Progenitor cell of endocrine pancreas (in vitro differentiated cells): ENCODE data around the gene IQCK. TPM values are rescaled to one million over a fixed set of nuclear protein-coding genes. Genes with fewer than 3 reads are reported as not detected.

Source experiments
- DNase-seq: peaks from one replicate; pipeline ENCODE4 v3.0.0; 2021; ENCODE audit warnings: low spot score; ENCODE audit not compliant: unreplicated experiment
- H3K27ac Mint-ChIP-seq: 2 replicates; pipeline ENCODE4 v1.8.0; 2021; ENCODE audit warnings: mild to moderate bottlenecking, moderate library complexity, mixed read lengths
- H3K27me3 Mint-ChIP-seq: 2 replicates; pipeline ENCODE4 v1.8.0; 2021; ENCODE audit warnings: mixed read lengths
- H3K36me3 Mint-ChIP-seq: 2 replicates; pipeline ENCODE4 v1.8.0; 2022; ENCODE audit warnings: mixed read lengths; ENCODE audit not compliant: insufficient read depth
- H3K4me1 Mint-ChIP-seq: 2 replicates; pipeline ENCODE4 v1.8.0; 2021; ENCODE audit warnings: low read depth, mixed read lengths
- H3K4me3 Mint-ChIP-seq: 2 replicates; pipeline ENCODE4 v1.8.0; 2021; ENCODE audit warnings: low read depth, mild to moderate bottlenecking, moderate library complexity, mixed read lengths
- H3K9me3 Mint-ChIP-seq: 2 replicates; pipeline ENCODE4 v1.8.0; 2021; ENCODE audit warnings: low read depth, mixed read lengths
- total RNA-seq: library from RNA; stranded (reverse); gene quantifications from 2 replicates; pipeline ENCODE4 v1.2.1, GENCODE V29; 2021
- TF ChIP-seq, protein P1 (sequence below): fragments of 200-600 bp; sonication (generic); IDR thresholded peaks from one replicate; pipeline ENCODE4 v1.5.0; 2021; ENCODE audit warnings: antibody characterized with exemption, mild to moderate bottlenecking; ENCODE audit not compliant: unreplicated experiment

IQCK gene
- total RNA-seq, 1 donor from 2014 or later = 33.2 TPM

DNA sequence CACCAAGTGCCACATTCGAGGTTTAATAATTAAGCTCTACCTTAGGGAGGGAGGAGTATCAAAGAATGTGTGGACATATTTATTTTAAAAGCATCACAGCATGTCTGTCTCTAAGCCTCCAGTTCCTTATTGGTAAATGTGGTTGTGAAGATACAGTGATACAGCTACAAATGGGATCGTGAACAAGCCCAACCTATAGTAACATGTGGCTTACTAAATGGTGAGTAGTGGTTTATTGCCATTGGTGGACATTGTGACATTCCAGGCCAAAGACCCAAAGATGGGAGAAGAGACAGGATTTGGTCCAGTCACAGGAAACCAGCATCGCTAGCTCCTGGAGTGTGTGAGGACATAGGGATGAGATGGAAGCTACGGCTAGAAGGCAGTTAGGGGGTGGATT, 51.2 kb downstream of the IQCK start:
- TF ChIP-seq, protein P1, sequence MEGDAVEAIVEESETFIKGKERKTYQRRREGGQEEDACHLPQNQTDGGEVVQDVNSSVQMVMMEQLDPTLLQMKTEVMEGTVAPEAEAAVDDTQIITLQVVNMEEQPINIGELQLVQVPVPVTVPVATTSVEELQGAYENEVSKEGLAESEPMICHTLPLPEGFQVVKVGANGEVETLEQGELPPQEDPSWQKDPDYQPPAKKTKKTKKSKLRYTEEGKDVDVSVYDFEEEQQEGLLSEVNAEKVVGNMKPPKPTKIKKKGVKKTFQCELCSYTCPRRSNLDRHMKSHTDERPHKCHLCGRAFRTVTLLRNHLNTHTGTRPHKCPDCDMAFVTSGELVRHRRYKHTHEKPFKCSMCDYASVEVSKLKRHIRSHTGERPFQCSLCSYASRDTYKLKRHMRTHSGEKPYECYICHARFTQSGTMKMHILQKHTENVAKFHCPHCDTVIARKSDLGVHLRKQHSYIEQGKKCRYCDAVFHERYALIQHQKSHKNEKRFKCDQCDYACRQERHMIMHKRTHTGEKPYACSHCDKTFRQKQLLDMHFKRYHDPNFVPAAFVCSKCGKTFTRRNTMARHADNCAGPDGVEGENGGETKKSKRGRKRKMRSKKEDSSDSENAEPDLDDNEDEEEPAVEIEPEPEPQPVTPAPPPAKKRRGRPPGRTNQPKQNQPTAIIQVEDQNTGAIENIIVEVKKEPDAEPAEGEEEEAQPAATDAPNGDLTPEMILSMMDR = no peak

DNA sequence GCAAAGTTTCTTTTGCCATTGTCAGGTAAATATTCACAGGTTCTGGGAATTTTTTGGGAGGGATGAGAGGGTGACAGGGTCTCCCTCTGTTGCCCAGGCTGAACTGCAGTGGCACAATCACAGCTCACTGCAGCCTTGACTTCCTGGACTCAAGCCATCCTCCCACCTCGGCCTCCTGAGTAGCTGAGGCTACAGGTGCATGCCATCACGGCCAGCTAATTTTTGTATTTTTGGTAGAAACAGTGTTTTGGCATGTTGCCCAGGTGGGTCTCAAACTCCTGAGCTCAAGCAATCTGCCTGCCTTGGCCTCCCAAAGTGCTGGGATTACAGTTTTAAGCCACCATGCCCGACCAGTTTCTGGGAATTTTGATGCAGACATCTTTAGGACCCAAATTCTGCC, 53.0 kb downstream of the IQCK start:
- Mint-ChIP-seq H3K27ac (no peak overlapping the region), H3K4me1 (no peaks in the 10 kb centered on the region), H3K4me3 (no peak overlapping the region), H3K36me3 (peaks cover 17% of the 10 kb centered on the region), H3K27me3 (no peaks in the 10 kb centered on the region), H3K9me3 (peaks cover 6% of the 10 kb centered on the region)
- TF ChIP-seq, protein P1 = no peak
- no peak for DNase-seq

More for the DNA sequence above, 51.2 kb downstream of the IQCK start:
- no peaks in the 10 kb centered on the region for H3K4me1 Mint-ChIP-seq
- H3K9me3 Mint-ChIP-seq = peaks cover 6% of the 10 kb centered on the region
- peaks cover 18% of the 10 kb centered on the region for H3K36me3 Mint-ChIP-seq
- no peak overlapping the region for H3K27ac Mint-ChIP-seq
- no peaks in the 10 kb centered on the region for H3K27me3 Mint-ChIP-seq
- H3K4me3 Mint-ChIP-seq = no peak overlapping the region
- DNase-seq = no peak

DNA sequence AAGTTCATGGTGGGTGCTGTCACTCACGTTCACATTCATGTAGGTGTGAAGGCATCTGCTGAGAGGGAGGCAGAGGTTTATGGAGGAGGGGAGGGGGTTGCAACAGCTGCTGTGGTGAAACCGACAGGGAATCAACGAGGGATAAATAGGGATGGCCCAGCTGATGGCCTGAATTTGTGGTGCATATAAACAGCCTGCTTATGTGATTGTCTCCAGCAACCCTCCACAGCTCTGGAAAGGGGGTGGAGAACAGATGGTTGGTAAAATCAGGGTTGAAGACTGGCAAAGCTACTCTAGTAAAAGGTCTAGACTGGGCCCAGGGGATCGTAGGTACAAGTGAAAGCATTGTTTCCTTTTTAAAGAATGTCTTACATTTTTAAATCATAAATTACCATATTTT, 53.7 kb downstream of the IQCK start:
- Mint-ChIP-seq H3K36me3 (peaks cover 17% of the 10 kb centered on the region), H3K4me3 (no peak overlapping the region), H3K27me3 (no peaks in the 10 kb centered on the region), H3K9me3 (peaks cover 6% of the 10 kb centered on the region), H3K27ac (peak overlapping the region; percentile 28), H3K4me1 (no peaks in the 10 kb centered on the region)
- DNase-seq = no peak
- TF ChIP-seq, protein P1 = no peak

DNA sequence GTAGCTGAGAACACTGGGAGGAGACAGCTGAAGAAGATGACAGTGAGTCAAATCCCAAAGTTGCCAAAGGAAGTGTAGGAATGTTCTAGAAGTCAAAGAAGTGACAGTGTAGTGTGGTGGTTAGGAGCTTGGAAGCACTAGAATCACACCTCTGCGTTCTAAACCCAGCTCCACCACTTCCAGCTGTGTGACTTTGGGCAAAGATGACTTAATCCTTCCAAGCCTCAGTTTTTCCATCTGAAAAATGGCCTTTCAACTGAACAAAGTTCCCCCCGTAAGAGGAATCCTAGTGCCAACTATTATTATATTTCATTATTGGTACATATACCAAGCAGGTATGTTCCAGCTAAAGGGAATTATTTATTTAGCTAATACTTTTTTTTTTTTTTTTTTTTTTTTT, 56.0 kb downstream of the IQCK start:
- Mint-ChIP-seq H3K27me3 (no peaks in the 10 kb centered on the region), H3K36me3 (peaks cover 12% of the 10 kb centered on the region), H3K27ac (no peak overlapping the region), H3K4me1 (no peaks in the 10 kb centered on the region), H3K4me3 (no peak overlapping the region), H3K9me3 (peaks cover 6% of the 10 kb centered on the region)
- DNase-seq = no peak
- TF ChIP-seq, protein P1 = no peak

DNA sequence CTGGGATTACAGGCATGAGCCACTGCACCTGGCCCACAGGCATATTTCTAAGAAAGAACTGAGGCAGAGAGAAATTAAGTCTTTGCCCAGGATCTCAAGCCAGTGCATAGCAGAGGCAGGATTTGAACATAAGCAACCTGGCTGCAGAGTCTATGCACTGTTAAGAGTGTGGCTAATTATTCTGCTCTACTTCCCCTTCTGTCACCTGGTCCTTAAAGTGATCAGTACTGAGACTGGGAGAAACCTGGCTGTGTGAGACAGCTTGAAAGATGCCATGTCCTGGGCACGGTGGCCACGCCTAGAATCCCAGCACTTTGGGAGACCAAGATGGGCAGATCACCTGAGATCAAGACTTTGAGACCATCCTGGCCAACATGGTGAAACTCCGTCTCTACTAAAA, 58.1 kb downstream of the IQCK start:
- Mint-ChIP-seq H3K27me3 (no peaks in the 10 kb centered on the region), H3K27ac (no peak overlapping the region), H3K36me3 (peaks cover 1% of the 10 kb centered on the region), H3K4me1 (no peaks in the 10 kb centered on the region), H3K4me3 (no peak overlapping the region), H3K9me3 (no peaks in the 10 kb centered on the region)
- DNase-seq = no peak
- TF ChIP-seq, protein P1 = no peak
